Esophagus squamous epithelium (tissue), 4 donors: ENCODE data around the gene ST7.

Experiments used
- POLR2A ChIP-seq, 4 donors: fragments of 450-650 bp; IDR thresholded peaks; one replicate each; pipeline ENCODE4 v1.6.1; 2017; ENCODE audit warnings: antibody characterized with exemption in 4 of 4, mild to moderate bottlenecking in 4 of 4, moderate library complexity in 3 of 4
- TF ChIP-seq, protein P1 (sequence below), 6 experiments: fragments of 450-650 bp in 4 of 6; fragments of 200-600 bp in 2 of 6; sonication (generic) in 2 of 6; IDR thresholded peaks; one replicate each; pipeline ENCODE4 v1.5.1; 2016 to 2019; ENCODE audit warnings: antibody characterized with exemption in 6 of 6, mild to moderate bottlenecking in 4 of 6, moderate library complexity in 4 of 6

DNA sequence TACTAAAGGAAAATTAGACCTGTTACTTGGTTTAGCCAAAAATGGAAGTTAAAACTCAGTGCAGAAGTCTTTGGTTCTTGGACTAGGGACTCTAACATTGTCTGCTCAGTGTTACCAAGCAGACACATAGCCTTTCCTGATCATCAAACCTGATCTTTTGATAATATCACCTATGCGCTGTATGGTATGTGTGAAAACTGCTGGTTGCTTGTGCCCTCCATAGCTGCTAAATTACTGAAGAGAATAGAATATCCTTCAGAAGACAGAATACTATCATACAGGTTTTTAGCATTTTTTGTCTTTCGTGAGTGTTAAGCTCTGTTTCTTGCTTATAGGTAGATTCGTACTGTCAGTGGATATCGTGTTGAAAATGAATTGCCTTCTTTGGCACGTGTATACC, 68.7 kb downstream of the ST7 start:
- TF ChIP-seq, protein P1, sequence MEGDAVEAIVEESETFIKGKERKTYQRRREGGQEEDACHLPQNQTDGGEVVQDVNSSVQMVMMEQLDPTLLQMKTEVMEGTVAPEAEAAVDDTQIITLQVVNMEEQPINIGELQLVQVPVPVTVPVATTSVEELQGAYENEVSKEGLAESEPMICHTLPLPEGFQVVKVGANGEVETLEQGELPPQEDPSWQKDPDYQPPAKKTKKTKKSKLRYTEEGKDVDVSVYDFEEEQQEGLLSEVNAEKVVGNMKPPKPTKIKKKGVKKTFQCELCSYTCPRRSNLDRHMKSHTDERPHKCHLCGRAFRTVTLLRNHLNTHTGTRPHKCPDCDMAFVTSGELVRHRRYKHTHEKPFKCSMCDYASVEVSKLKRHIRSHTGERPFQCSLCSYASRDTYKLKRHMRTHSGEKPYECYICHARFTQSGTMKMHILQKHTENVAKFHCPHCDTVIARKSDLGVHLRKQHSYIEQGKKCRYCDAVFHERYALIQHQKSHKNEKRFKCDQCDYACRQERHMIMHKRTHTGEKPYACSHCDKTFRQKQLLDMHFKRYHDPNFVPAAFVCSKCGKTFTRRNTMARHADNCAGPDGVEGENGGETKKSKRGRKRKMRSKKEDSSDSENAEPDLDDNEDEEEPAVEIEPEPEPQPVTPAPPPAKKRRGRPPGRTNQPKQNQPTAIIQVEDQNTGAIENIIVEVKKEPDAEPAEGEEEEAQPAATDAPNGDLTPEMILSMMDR (IDR thresholded peaks at IDR 0.05), result no peak
- TF ChIP-seq POLR2A (IDR thresholded peaks at IDR 0.05), result no peak
